Measurements from ENCODE around the gene RAD51B.

The RAD51B gene

GRCh38 chr14:68577802-68578541 lies 758.4 kb downstream of the RAD51B start:
- TF ChIP-seq CTCF (IDR thresholded peaks at IDR 0.05; ENCODE audit: low read depth, low read length), result no peak
- no peaks in the 10 kb centered on the region for H3K27me3 ChIP-seq
- H3K9me3 ChIP-seq, result no peaks in the 10 kb centered on the region
- no peaks in the 10 kb centered on the region for H3K4me1 ChIP-seq
- no peaks in the 10 kb centered on the region for H3K36me3 ChIP-seq
- DNase-seq, result no peak
- no peak overlapping the region for H3K4me3 ChIP-seq (ENCODE audit: low read depth, low read length)

- no peaks in the 10 kb centered on the region for H3K36me3 ChIP-seq
- TF ChIP-seq CTCF (IDR thresholded peaks at IDR 0.05; ENCODE audit: low read depth, low read length), result no peak
- no peaks in the 10 kb centered on the region for H3K27me3 ChIP-seq
- no peak overlapping the region for H3K4me3 ChIP-seq (ENCODE audit: low read depth, low read length)
- DNase-seq, result no peak
- H3K9me3 ChIP-seq, result no peaks in the 10 kb centered on the region
- no peaks in the 10 kb centered on the region for H3K4me1 ChIP-seq
These were observed 759.0 kb downstream of the RAD51B start for GRCh38 chr14:68578597-68578996.

GRCh38 chr14:68580096-68580645 lies 760.6 kb downstream of the RAD51B start:
- Histone ChIP-seq H3K9me3 (no peaks in the 10 kb centered on the region), H3K27me3 (no peaks in the 10 kb centered on the region), H3K4me3 (ENCODE audit: low read depth, low read length) (no peak overlapping the region), H3K4me1 (peaks cover under 1% of the 10 kb centered on the region), H3K36me3 (no peaks in the 10 kb centered on the region)
- no peak for TF ChIP-seq CTCF (IDR thresholded peaks at IDR 0.05; ENCODE audit: low read depth, low read length)
- no peak for DNase-seq

- Histone ChIP-seq H3K4me3 (ENCODE audit: low read depth, low read length) (no peak overlapping the region), H3K27me3 (no peaks in the 10 kb centered on the region), H3K4me1 (peaks cover 4% of the 10 kb centered on the region), H3K36me3 (no peaks in the 10 kb centered on the region), H3K9me3 (no peaks in the 10 kb centered on the region)
- no peak for DNase-seq
- no peak for TF ChIP-seq CTCF (IDR thresholded peaks at IDR 0.05; ENCODE audit: low read depth, low read length)
These were observed 761.1 kb downstream of the RAD51B start for GRCh38 chr14:68580671-68581070.

- H3K27me3 ChIP-seq, result no peaks in the 10 kb centered on the region
- no peaks in the 10 kb centered on the region for H3K9me3 ChIP-seq
- TF ChIP-seq CTCF (IDR thresholded peaks at IDR 0.05; ENCODE audit: low read depth, low read length), result no peak
- H3K36me3 ChIP-seq, result no peaks in the 10 kb centered on the region
- DNase-seq, result no peak
- no peak overlapping the region for H3K4me3 ChIP-seq (ENCODE audit: low read depth, low read length)
- peaks cover 4% of the 10 kb centered on the region for H3K4me1 ChIP-seq
These were observed 764.1 kb downstream of the RAD51B start for GRCh38 chr14:68583548-68584280.

- Histone ChIP-seq H3K4me1 (peaks cover 4% of the 10 kb centered on the region), H3K4me3 (ENCODE audit: low read depth, low read length) (no peak overlapping the region), H3K9me3 (no peaks in the 10 kb centered on the region), H3K27me3 (no peaks in the 10 kb centered on the region), H3K36me3 (no peaks in the 10 kb centered on the region)
- DNase-seq, result no peak
- TF ChIP-seq CTCF (IDR thresholded peaks at IDR 0.05; ENCODE audit: low read depth, low read length), result no peak
These were observed 765.2 kb downstream of the RAD51B start for GRCh38 chr14:68584786-68585185.

All from BE2C (cell line).